K562 (cell line): ENCODE results near the gene OGDH. TPM values are rescaled to one million over a fixed set of nuclear protein-coding genes. Genes with fewer than 3 reads are reported as not detected.

Experiments
- BCL6 ChIP-seq: fragments of 250-450 bp; sonication (Bioruptor Pico); IDR thresholded peaks from 2 replicates; pipeline ENCODE4 v1.4.0; 2020
- CHD4 ChIP-seq: fragments of 200-600 bp; sonication (generic); IDR thresholded peaks from 3 replicates; pipeline ENCODE4 v1.6.1; 2012; ENCODE audit warnings: low read depth, mild to moderate bottlenecking, mixed read lengths, low read length, inconsistent platforms; ENCODE audit not compliant: insufficient read depth, insufficient replicate concordance, poor library complexity, severe bottlenecking
- CTBP1 ChIP-seq: fragments of 450-650 bp; IDR thresholded peaks from 2 replicates; pipeline ENCODE4 v1.6.1; 2016; ENCODE audit warnings: borderline replicate concordance
- MAFK ChIP-seq: IDR thresholded peaks from 2 replicates; pipeline ENCODE4 v1.6.1; 2011; ENCODE audit warnings: low read length, improper control_type of control experiment
- NR2C2 ChIP-seq, 2 experiments: fragments of 200-800 bp in 1 of 2; sonication (Bioruptor generic) in 1 of 2; sonication (generic) in 1 of 2; formaldehyde crosslinking in 1 of 2; IDR thresholded peaks; 2 replicates each; pipeline versions ENCODE4 v1.6.1 to v1.8.0; 2016 to 2022; ENCODE audit warnings: mild to moderate bottlenecking in 1 of 2, missing compliant biosample characterization in 1 of 2, missing genetic modification characterization in 1 of 2, missing genetic modification reagents in 1 of 2
- PRMT5 ChIP-seq: sonication (generic); formaldehyde crosslinking; IDR thresholded peaks from 2 replicates; pipeline ENCODE4 v1.5.0; 2020; ENCODE audit warnings: missing genetic modification reagents
- THAP7 ChIP-seq: fragments of 250-450 bp; sonication (Bioruptor Pico); IDR thresholded peaks from 2 replicates; pipeline ENCODE4 v1.5.0; 2021
- TRIM25 ChIP-seq: fragments of 450-650 bp; IDR thresholded peaks from 2 replicates; pipeline ENCODE4 v1.7.0; 2016; ENCODE audit warnings: borderline replicate concordance
- ZBTB17 ChIP-seq: fragments of 450-650 bp; formaldehyde crosslinking; IDR thresholded peaks from 2 replicates; pipeline ENCODE4 v1.4.0; 2020; ENCODE audit warnings: mild to moderate bottlenecking
- ZFX ChIP-seq: sonication (generic); formaldehyde crosslinking; IDR thresholded peaks from 2 replicates; pipeline ENCODE4 v1.8.0; 2022; ENCODE audit warnings: mild to moderate bottlenecking, missing genetic modification reagents, moderate library complexity
- ZNF277 ChIP-seq: fragments of 250-450 bp; sonication (Bioruptor Pico); IDR thresholded peaks from 2 replicates; pipeline ENCODE4 v1.8.0; 2022; ENCODE audit warnings: inconsistent platforms, mild to moderate bottlenecking, moderate library complexity, borderline replicate concordance
- ZNF280B ChIP-seq: fragments of 250-450 bp; sonication (Bioruptor Pico); IDR thresholded peaks from 2 replicates; pipeline ENCODE4 v1.5.1; 2021; ENCODE audit warnings: mild to moderate bottlenecking
- polyA plus RNA-seq, 8 experiments: library from polyadenylated mRNA; depleted of rRNA in 4 of 8; stranded (reverse) in 5 of 8; unstranded in 3 of 8; fragments of >200 nt; fragmentation: Nextera tagmentation in 2 of 8; fragmentation: Illumina TruSeq in 1 of 8; extraction: Ambion mirVana in 2 of 8; extraction: Trizol in 1 of 8; gene quantifications; 2 replicates each; pipeline versions ENCODE4 v1.2.1 to v1.2.3, GENCODE V29; 2011 to 2014; ENCODE audit warnings: inconsistent platforms in 1 of 8, missing spikeins in 1 of 8
- total RNA-seq, 7 experiments: library from RNA; depleted of rRNA in 6 of 7; stranded (reverse); fragments of >200 nt in 6 of 7; fragmentation: Illumina TruSeq in 2 of 7; extraction: Trizol in 2 of 7; gene quantifications; 2 replicates each; pipeline versions ENCODE4 v1.2.1 to v1.2.3, GENCODE V29; 2011 to 2021; ENCODE audit warnings: low replicate concordance in 1 of 7
- TF ChIP-seq, protein P1 (sequence below): fragments of 450-650 bp; IDR thresholded peaks from 2 replicates; pipeline ENCODE4 v1.6.1; 2016; ENCODE audit warnings: missing biosample characterization, missing genetic modification characterization
- TF ChIP-seq, protein P2 (sequence below): sonication (generic); formaldehyde crosslinking; IDR thresholded peaks from 2 replicates; pipeline ENCODE4 v1.8.0; 2022; ENCODE audit warnings: missing genetic modification reagents, mild to moderate bottlenecking, borderline replicate concordance
- TF ChIP-seq, protein P3 (sequence below): IDR thresholded peaks from 2 replicates; pipeline ENCODE4 v1.6.1; 2012; ENCODE audit warnings: low read depth, low read length, improper control_type of control experiment, borderline replicate concordance

Gene OGDH
- total and polyA plus RNA-seq, 9 of the 15 experiments (the other 6 are each of a cell fraction or from before 2014, with no cell fraction given): 3.1 to 80.3 (median 23.5) TPM

GRCh38 chr7:44606341-44607140, at the start of gene OGDH (continued):
- TF ChIP-seq, protein P1, sequence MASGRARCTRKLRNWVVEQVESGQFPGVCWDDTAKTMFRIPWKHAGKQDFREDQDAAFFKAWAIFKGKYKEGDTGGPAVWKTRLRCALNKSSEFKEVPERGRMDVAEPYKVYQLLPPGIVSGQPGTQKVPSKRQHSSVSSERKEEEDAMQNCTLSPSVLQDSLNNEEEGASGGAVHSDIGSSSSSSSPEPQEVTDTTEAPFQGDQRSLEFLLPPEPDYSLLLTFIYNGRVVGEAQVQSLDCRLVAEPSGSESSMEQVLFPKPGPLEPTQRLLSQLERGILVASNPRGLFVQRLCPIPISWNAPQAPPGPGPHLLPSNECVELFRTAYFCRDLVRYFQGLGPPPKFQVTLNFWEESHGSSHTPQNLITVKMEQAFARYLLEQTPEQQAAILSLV (tag): no peak
- TF ChIP-seq CHD4 (no peak), PRMT5 (CRISPR knock-in tag) (no peak), BCL6 (CRISPR knock-in tag) (no peak), ZNF280B (no peak), ZFX (CRISPR knock-in tag) (peak; percentile 82), CTBP1 (peak; percentile 91), MAFK (no peak), TRIM25 (no peak), ZBTB17 (CRISPR knock-in tag) (peak; percentile 80), NR2C2 (CRISPR knock-in tag; IDR thresholded peaks at IDR 0.05) (no peak; the same call in 1 of the 2 replicates), NR2C2 (tag; IDR thresholded peaks at IDR 0.05) (peak; percentile 96), THAP7 (CRISPR knock-in tag) (no peak), ZNF277 (CRISPR knock-in tag) (no peak)
- TF ChIP-seq, protein P2, sequence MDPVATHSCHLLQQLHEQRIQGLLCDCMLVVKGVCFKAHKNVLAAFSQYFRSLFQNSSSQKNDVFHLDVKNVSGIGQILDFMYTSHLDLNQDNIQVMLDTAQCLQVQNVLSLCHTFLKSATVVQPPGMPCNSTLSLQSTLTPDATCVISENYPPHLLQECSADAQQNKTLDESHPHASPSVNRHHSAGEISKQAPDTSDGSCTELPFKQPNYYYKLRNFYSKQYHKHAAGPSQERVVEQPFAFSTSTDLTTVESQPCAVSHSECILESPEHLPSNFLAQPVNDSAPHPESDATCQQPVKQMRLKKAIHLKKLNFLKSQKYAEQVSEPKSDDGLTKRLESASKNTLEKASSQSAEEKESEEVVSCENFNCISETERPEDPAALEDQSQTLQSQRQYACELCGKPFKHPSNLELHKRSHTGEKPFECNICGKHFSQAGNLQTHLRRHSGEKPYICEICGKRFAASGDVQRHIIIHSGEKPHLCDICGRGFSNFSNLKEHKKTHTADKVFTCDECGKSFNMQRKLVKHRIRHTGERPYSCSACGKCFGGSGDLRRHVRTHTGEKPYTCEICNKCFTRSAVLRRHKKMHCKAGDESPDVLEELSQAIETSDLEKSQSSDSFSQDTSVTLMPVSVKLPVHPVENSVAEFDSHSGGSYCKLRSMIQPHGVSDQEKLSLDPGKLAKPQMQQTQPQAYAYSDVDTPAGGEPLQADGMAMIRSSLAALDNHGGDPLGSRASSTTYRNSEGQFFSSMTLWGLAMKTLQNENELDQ (CRISPR knock-in tag): no peak
- TF ChIP-seq, protein P3, sequence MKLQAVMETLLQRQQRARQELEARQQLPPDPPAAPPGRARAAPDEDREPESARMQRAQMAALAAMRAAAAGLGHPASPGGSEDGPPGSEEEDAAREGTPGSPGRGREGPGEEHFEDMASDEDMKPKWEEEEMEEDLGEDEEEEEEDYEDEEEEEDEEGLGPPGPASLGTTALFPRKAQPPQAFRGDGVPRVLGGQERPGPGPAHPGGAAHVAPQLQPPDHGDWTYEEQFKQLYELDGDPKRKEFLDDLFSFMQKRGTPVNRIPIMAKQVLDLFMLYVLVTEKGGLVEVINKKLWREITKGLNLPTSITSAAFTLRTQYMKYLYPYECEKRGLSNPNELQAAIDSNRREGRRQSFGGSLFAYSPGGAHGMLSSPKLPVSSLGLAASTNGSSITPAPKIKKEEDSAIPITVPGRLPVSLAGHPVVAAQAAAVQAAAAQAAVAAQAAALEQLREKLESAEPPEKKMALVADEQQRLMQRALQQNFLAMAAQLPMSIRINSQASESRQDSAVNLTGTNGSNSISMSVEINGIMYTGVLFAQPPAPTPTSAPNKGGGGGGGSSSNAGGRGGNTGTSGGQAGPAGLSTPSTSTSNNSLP: no peak; the same call in 1 of the 2 replicates
